HG03432 (cell line): ENCODE measurements around the gene DMRTC2.
"Not testable (repeated sequence)": the region's sequence is repeated elsewhere in the genome, so short reads cannot be mapped to it uniquely, and the experiment has no call there.

Experiments
- ATAC-seq: cut with Tn5 transposase; IDR thresholded peaks from one replicate; pipeline ENCODE4 v1.9.1; 2021; ENCODE audit warnings: mild to moderate bottlenecking, moderate library complexity; ENCODE audit not compliant: unreplicated experiment

DMRTC2 gene

GRCh38 chr19:41869374-41869955, 24.6 kb downstream of the DMRTC2 start:
- no peak for ATAC-seq

GRCh38 chr19:41870401-41870873, 25.6 kb downstream of the DMRTC2 start:
- ATAC-seq, result no peak

DNA sequence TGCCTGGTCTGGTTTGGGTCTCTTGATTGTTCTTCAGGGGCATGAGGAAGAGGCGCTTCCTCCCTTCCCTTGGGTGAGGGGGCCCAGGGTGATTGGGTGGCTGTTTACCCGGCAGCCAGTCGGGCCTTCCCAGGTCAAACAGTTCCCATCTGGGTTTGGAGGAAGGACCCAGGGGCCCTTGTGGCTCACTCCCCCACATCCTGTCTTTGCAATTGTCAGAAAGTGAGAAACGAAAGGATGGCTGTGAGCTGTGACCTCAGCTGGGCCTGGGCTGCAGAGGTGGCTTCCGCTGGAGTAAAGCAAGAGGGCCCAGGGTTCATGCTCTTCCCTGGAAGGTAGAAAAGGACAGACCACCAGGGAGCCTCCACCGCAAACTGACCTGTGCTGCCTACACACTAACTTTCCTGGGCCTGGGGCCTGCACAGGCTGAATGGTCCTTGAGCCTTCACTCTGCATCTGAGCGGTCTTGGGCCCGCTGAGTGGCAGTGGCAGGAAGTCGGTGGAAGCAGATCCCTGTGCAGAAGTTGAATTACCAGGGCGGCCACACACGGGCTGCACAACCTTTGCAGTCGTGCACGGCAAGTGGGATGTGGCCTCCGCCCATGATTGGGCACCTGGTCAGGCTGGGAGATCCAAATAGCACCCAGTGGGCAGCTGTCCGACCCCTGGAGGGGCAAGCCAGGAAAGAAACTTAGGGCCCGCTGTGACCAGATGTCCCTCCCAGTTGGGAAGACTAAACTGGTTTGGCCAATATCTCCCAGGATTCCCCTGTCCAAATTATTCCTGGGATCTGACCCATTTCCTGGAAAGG, 26.9 kb downstream of the DMRTC2 start:
- ATAC-seq, result peak; percentile 49

DNA sequence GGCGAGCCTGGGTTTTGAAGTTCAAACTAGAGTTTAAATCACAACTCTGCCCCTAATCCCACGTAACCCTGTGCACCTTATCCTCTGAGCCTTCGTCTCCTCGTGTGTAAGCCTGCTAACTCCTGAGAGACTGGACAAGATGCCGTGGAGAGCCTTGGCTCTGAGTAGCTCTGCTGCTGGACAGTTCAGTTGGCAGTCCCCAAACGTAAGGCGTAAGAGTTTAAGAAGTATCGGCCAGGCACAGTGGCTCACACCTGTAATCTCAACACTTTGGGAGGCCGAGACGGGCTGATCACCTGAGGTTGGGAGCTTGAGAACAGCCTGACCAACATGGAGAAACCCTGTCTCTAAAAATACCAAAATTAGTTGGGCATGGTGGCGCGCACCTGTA, 27.5 kb downstream of the DMRTC2 start:
- no peak for ATAC-seq

GRCh38 chr19:41872775-41873647, 28.2 kb downstream of the DMRTC2 start:
- ATAC-seq, result no peak

DNA sequence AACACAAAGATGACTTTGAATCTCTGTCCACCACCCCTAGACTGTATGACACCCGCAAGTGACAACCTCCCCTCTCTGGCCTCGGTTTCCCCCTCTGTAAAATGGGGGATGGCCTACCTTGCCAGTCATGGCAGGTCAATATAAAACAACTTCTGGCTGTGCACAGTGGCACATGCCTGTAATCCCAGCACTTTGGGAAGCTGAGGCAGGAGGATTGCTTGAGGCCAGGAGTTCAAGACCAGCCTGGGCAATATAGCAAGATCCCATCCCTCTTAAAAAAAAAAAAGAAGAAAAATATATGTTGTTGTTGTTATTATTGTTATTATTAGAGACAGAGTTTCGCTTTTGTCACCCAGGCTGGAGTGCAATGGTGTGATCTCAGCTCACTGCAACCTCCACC, 31.1 kb downstream of the DMRTC2 start:
- ATAC-seq, result not testable (repeated sequence)

DNA sequence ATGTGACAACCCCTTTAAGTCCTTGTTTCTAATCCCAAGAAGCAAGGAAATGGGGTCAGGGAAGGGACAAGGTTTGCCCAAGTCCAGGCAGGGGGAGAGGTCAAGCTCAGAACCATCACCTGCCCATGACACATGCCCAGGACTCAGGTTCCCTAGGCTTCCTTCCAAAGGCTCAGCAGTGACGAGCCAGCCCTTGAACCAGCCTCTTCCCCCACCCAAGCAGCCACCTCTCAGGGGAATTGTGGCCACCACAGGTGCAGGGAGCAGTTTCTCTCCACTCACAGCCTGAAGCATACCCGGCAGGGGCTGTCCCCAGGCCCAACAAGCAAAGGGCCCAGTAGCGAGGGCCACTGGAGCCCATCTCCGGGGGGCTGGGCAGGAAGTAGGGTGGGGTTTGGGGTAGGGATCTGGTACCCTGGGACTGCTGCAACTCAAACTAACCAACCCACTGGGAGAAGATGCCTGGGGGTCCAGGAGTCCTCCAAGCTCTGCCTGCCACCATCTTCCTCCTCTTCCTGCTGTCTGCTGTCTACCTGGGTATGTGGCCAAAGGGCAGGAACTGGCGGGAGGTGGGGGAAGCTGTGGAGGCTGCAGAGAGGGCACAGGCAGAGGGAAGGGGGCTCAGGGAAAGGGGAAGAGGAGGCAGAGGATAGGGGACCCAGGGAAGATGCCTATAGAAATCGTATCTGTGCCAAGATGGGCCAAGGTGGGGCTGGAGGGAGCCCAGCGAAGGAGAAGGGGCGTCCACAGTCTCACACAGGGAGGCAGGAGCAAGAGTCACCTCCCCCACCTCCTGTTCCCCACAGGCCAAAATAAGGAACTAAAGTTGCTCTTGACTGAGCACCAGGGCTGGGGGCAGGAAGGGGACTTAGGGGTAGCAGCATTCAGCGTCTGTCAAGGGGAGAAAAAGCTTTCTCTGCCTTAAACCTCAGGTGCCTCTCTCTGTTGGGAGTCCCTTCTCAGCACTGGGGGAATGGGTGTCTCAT, 32.3 kb downstream of the DMRTC2 start, which contains the start of gene CD79A:
TSS of gene CD79A (plus strand) at position 433 of the 986 bp plus-strand sequence. CDS start at position 459, 26 bp downstream.
- ATAC-seq, result peak; percentile 64

DNA sequence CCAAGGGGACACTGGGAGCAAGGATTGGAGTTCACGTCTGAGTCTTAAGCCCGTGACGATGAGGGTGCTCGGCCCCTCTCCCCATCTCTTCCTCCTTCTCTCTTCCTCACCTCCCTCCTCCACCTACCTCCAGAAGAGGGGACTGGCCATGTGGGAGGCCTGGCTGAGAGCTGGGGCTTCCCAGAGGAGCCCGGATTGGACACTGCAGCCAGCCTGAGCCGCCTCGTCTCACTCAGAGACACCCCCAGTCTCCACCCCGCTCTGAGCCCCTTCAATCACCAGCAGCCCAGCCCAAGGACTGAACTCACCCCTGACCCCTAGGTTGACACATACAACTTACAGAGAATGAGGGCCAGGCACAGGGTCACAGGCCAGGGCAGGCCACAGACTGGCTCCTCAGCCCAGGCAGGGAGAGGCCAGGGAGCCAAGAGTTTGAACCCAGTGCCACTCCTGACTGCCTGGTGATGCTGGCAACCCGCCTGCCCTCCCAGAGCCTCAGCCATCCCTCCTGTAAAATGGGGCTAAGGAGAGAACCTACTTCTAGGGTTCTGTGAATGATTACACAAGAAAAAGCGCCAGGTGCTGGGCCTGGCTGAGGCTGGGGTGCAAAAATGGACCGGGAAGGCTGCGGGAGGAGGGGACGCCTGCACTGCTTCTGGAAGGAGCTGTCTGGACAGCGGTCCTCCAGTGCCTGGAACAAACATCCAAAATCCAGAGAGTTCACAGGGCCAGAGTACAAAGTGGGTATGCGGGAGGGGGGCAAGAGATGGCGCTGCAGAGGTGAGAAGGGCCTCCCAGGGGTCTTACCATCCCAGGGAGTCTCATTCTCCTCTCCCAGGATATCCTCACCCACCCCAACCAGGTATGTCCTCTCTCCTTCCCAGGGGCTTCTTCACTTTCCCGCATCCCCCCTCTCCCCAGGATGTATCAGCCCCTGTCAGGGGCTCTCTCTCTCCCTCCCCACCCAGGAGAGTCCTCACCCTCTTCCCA, 33.4 kb downstream of the DMRTC2 start:
- ATAC-seq, result no peak

- ATAC-seq, result no peak
Measured at GRCh38 chr19:41879080-41879479, 34.2 kb downstream of the DMRTC2 start.

DNA sequence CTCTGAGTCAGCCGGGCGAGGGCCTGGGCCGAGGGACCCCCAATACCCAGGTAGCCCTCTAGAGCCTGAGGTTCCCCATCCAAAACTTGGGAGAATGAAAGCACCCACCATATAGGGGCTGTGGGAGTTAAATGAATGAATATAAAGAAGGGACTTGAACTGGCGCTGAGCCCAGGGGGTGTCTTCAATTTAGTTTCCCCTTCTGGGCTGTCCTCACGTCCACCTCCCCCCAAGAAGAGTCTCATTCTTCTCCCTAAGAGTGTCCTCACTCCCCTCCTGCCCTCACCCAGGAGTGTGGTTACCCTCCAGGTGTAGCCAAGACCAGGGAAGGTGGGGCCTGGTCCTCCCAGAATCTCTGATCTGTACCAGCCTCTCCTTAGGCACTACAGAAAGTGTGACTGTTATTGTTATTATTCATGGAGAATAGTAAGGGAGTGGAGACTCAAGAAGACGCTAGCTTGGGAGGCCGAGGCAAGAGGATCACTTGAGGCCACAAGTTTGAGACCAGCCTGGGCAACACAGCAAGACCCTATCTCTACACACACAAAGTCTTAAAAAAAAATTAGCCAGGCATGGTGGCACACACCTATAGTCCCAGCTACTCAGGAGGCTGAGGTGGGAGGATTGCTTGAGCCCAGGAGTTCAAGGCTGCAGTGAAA, 35.0 kb downstream of the DMRTC2 start:
- no peak for ATAC-seq

GRCh38 chr19:41880329-41880708, 35.5 kb downstream of the DMRTC2 start:
- ATAC-seq, result no peak

DNA sequence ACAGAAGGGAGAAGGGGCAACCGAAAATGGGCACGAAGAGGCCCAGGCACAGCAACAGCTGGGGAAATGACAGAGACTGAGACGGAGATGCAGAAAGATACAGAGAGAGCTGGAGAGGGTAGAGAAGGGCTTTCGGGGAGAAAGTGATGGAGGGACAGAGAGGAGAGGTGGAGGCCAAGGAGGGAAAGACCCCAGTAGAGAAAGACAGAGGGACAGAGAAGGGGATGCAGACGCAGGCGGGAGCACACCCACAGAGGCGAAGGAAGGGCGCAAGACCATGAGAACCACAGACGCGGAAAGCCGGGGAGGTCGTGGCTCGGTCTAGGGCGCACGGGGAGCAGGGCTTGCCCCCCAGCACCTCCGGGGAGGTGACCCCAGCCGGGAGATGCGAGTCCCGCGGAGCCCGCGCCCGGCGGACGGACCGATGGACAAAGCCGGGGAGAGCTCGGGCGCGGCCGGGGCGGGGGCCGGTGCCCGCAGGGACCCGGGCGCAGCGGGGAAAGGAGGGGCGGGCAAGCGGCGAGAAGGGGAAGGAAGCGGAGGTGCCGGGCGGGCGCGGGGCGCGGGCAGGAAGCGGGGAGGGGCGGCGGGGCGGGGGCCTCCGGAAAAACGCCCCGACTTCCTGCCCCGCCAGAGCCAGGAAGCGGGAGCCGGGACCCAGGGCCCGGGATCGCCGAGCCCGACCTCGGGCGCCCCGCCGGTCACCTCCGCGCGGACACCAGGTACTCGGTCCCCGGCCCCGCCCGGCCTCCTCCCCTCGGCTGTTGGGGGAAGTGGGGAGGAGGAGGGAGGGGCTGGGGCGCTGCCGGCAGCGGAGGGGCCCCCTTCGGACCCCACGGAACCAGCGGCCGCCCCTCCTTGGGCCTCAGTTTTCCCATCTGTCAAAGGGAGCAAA, 38.0 kb downstream of the DMRTC2 start, which contains the start of gene ARHGEF1:
TSS of gene ARHGEF1 (plus strand) at position 617 of the 895 bp plus-strand sequence. CDS start 4,899 bp downstream, outside the sequence.
- no peak for ATAC-seq

DNA sequence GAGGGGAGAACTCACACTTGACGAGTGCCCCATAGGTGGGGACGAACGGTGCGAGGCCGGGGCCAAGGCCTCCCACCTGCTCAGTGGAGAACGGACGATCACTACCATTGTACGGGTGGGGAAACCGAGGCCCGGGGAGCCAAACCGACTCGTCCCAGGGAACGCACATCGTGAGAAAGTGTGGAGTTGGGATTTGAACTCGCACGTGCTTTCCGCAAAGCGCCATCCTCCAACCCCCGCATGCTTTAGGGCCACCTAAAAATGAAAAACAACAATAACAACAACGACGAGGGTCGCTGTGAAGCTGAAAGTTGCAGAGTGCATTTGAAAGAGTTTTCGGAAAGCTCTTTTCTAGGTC, 38.6 kb downstream of the DMRTC2 start:
- no peak for ATAC-seq

GRCh38 chr19:41883821-41884733, 39.2 kb downstream of the DMRTC2 start:
- ATAC-seq, result peak; percentile 77

- ATAC-seq, result no peak
Measured at GRCh38 chr19:41886761-41887710, 42.2 kb downstream of the DMRTC2 start.
